Activated CD8-positive, alpha-beta memory T cell treated with anti-CD3 and anti-CD28 coated beads, Interleukin-2, amount 50 U/mL, for 1 hour (primary cell): ENCODE results near the gene TRIM67.
"Not testable (repeated sequence)": the region's sequence is repeated elsewhere in the genome, so short reads cannot be mapped to it uniquely, and the experiment has no call there.

Experiments
- DNase-seq: peaks from one replicate; pipeline ENCODE4 v3.0.0-alpha.2; 2020; ENCODE audit errors: extremely low read depth

TRIM67 gene

DNA sequence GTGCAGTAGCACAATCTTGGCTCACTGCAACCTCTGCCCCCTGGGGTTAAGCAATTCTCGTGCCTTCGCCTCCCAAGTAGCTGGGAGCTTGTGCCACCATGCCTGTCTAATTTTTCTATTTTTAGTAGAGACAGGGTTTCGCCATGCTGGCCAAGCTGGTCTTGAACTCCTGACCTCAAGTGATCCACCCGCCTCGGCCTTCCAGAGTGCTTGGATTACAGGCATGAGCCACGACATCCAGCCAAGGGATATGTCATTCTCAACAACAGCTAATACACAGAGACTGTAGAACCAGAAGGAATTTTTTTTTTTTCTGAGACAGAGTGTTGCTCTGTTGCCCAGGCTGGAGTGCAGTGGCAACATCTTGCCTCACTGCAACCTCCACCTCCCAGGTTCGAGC, 3.7 kb upstream of the TRIM67 start:
- DNase-seq: not testable (repeated sequence)

DNA sequence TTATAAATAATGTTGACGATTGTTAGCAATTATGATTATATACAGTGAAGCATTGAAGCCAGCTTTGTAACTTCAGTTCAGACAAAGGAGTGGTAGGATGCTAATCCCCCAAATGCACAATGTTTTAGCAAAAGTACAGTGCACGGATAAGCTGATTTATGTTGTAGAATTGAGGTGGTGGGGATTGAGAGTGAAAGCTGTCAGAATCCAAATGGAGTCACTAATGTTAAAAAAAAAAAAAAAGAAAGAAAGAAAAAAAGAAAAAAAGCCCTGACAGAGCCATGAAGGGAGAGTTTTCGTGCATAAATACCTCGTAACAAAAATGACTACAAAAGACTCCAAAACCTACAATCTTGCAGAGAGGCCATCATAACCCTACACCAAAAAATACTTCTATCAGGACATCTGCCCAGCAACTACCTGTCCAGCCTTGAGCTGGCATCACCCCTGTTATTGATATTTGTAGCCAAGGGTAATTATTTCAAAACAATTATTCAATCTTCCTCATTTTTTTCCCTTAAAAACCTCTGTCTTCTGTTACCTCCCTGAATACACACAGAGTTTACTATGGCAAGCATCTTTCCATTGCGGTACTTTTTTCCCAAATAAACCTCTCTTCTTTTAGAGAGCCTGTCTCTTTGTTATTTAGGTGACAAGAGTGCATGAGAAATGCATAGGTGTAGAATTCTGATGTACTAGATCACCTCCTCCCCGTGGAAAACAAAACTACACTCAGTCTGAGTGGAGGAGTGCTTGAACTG, 2.5 kb upstream of the TRIM67 start:
- no peak for DNase-seq

DNA sequence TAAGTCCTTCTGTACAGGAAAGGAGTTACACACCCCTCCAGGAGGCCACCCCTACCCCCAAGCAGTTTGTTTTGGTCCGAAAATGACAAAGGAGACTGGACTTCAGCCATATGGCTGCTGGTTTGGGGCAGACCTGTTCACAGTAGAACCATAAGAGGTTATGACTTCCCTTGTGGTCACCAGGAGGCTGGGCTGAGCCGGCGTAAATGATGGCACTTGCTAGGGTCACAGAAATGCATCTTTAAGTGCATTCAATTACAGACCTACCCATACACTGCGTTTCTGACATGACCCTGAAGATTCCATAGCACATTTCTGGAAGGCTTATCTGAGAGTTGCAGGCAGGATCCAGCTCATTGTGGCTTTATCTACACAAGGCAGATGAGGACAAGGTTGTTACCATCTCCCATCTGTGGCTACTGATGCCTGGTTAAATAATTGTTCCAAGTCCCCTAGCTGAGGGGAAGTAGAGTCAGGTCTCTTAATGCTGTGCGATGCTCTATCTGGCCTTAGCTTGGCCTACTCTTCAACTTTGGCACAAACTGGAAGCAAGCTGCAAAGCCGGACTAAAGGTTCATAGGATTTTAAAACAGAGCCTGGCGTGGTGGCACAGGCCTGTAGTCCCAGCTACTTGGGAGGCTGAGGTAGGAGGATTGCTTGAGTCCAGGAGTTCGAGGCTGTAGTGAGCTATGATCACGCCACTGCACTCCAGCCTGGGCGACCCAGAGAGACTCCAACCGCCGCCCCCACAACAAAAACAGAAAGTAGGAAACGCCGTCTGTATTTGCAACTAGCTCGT, 1.7 kb upstream of the TRIM67 start:
- DNase-seq: no peak

DNA sequence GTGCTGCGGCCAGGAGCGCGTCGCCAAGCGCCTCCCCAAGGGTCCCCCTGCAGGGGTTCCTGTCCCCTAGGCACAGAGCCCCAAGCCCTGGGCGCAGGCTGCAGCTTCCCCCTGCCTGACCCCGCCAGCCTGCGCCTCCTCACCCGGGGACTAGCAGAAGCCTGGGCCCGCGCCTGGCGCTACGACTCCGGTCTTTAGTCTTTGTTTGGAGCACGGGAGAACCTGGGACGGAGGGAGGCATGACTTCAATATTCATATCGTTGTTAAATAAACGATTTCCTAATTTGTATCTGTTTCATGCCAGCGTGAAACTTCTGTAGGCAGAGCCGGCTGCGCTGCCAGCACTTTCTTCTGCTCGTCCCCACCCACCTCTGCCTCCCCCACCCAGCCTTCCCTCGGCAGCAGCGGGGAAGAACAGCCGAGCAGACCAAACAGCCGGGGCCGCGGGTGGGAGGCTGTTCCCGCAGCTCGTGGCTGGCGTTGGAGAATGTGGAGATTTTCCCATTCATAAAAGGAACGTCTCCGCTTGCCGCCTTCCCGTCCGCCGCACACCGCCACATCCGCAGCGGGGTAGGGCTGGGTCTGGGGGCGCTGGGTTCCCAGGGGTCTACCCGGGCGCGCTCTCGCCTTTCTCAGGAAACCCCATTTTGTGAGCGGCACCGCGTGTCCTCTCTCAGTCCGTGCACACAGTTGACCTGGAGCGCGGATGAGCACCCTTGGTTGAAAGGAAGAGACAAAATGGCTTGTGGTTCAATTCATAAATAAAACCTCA, 777 bp upstream of the TRIM67 start:
- no peak for DNase-seq

DNA sequence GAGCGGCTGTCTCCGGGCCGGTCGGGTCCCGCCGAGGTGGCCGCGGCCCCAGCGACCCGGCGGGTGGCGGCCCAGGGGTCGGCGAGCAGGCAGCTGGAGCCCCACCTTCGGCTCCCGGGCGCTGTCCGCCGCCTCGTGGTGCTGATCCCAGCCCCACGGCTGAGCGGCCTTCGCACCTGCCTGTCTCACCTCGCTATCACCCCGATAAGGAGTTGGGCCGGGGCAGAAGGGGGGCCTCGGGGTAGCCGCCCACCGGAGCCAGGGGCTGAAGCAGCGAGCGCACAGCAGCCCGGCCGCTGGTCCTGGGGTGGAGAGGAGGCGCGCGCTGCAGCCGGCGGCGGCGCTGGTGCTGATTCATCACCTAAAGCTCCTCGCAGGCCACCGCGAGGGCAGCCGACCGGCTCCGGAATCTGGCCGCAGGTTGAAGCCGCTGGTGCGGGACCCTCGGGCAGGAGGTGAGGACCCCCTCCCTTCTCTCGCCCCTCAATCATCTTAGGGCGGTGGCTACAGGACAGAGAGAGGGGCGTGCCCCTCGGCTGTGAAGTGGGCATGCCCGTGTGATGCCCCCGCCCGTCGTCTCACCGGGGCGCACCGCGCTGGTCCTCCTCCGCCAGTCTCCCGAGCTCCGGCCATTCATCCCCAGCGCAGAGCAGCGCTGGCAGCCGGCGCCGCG, 575 bp downstream of the TRIM67 start:
- DNase-seq: no peak

DNA sequence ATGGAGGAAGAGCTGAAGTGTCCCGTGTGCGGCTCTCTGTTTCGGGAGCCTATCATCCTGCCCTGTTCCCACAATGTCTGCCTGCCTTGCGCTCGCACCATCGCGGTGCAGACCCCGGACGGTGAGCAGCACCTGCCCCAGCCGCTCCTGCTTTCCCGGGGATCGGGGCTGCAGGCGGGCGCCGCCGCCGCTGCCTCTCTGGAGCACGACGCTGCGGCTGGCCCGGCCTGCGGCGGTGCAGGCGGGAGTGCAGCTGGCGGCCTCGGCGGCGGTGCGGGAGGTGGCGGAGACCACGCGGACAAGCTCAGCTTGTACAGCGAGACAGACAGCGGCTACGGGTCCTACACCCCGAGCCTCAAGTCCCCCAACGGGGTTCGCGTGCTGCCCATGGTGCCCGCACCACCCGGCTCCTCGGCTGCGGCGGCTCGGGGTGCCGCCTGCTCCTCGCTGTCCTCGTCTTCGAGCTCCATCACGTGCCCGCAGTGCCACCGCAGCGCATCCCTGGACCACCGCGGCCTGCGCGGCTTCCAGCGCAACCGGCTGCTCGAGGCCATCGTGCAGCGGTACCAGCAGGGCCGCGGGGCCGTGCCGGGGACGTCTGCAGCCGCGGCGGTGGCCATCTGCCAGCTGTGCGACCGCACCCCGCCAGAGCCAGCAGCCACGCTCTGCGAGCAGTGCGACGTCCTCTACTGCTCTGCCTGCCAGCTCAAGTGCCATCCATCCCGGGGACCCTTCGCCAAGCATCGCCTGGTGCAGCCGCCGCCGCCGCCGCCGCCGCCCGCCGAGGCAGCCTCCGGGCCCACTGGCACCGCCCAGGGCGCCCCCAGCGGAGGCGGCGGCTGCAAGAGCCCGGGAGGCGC, 1.3 kb downstream of the TRIM67 start:
- DNase-seq: no peak

DNA sequence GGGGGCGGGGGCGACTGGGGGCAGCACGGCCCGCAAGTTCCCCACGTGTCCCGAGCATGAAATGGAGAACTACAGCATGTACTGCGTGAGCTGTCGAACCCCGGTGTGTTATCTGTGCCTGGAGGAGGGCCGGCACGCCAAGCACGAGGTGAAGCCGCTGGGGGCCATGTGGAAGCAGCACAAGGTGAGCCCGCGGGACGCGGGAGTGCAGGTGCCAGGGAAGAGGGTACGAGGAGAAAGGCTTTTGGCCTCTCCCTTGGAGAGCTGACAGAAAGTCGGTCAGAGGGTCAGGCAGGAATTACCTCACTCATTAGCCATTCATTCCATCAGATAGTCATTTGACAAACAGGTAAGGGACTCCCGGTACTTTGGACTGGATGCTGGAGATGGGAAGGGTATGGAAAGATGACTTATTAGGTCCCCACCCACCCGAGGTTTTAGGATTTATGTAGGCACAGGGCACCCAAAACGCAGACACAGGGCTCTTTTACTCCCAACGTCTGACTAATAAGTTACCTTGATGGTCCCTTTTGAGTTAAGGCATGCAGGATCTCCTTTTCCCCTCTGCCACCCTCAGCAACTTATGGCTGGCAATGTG, 2.1 kb downstream of the TRIM67 start:
- DNase-seq: no peak

DNA sequence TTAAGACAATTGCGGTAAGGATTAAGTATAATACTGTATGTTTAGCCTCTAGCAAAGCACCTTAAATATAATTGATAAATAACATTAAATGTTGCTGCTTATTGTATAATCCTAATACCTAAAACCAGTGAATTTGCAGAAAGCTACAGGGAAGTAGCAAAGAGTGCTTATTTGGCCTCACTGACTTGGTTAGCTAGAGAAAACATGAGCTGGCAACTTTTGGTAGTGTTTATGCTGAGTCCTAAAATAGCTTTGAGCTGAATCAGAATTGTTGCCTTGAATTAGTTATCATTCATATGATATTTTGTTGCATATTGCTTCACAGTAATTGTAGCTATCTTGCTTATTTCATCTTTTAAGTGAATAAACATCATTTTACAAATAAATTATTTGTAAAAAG, 3.5 kb downstream of the TRIM67 start:
- no peak for DNase-seq

DNA sequence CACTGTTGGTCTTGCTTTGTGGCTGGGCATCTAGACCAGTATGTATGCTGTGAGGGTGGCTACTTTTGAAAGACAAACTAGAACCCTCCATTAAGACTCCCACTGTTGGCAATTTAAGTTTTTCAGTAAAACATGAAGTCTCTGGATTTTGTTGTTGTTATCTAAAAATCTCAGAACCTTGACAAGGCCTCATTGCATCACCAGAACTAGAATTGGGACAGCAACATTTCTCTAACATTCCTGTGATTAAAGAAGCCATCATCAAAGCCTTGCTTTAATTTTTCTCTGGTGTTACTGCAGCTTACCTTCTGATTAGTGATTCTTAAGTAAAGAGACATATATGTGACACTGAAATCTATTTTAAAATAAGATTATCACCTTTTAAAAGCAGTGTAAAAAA, 4.5 kb downstream of the TRIM67 start:
- DNase-seq: no peak

DNA sequence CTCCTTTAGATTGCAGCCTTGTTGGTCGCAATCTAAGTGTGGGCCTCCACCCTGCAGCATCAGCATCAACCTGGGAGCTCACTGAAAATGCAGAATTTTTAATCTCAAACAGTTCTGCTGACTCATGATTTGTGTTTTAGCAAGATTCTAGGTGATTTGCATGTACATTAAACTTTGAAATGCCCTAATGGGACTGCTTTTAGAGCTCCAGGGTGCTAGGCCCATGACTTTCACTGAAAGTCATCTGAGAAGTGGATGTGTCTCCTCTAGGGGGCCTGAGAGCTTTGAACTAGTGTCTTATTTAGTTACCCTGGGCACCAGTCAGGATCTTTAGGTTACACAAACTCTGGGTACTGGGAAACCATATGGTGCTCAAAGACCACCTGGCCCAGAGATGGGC, 9.0 kb downstream of the TRIM67 start:
- no peak for DNase-seq

DNA sequence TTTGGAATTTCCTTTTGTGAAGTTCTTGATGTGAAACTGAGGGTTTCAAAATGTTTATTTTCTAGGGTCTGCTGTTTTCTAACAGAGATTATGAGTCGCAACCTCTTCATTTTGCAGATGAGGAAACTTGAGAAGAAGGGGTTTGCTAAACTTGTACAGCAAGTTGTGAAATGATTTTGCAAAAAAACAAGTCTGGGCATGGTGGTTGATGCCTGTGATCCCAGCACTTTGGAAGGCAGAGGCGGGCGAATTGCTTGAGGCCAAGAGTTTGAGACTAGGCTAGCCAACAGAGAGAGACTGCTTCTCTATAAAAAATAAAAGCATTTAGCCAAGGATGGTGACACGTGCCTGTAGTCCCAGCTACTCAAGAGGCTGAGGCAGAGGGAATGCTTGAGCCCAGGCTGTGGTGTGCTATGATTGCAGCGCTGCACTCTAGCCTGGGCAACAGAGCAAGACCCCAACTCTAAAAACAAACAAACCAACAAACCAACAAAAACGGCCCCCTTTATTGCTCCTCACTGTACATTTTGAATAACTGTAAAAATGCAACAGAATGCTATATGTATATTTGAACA, 9.9 kb downstream of the TRIM67 start:
- no peak for DNase-seq

DNA sequence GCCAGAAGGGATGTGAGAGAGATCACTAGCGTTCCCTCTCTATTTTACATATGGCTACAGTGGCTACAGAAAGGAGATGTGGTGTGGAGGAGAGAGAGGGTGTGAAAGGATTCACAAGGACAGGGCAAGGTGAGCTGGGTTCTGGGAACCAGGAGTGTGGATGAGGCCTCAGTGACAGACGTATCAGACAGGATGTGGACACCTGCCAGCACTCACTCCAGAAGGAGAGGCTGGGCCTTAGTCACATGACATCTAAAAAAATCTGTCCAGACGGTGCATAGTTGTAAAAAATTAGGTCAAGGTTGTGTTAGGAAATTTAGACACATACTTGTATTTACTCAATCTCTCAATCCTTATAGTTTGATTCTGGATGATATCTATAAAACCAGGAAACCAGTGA, 10.6 kb downstream of the TRIM67 start:
- no peak for DNase-seq

DNA sequence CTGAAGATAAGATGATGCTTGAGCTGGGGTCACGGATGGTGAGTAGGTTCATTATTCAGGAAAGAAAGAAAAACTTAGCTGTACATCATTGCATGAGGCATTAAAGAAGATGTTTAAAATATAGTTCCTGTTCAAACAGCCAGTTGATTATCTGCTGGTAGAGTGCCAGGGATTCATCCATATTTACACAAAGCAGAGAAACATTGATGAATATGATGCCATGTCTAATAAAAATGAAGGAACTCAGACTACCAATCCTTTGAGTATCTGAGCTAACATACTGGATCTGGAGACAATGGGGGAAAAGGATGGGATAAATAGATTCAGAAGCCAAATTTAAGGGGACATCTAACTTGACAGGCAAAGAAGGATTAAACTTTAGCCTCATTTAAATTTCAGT, 14.6 kb downstream of the TRIM67 start:
- no peak for DNase-seq

DNA sequence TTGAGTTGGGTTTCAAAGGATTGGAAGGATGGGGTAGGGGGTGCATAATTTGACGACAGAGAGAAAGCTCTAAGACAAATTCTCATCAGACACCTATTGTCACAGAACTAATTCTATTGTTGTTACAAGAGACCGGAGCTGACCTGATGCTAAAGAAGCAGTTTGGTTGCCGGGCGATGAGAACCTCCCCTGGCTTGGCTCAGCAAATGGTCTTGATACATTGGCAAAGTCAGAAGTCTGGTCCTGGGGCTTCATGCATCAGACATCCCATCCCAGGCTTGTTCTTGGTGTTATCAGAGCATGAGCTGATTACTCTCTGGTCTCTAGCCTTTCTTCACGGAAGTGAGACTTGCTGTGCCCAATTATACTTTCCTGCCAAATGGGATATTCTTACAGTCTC, 15.4 kb downstream of the TRIM67 start:
- DNase-seq: no peak

DNA sequence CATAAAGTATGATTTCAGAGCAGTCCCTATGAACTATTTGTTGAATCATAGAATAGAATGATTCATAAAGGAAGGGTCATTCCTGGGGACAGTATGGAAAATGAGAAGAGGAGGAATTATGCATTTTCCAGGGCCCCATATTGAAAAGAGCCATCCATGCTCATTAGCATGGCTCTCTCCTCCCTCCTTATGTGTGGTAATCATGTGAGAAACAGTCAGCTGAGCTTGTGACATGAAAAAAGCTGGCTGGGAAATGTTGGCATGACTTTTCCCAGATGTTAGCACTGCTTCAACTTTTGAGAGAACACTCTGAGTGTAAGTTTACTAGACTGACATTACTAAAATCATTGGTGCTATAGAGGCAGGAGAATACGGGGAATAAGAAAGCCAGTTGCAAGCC, 16.1 kb downstream of the TRIM67 start:
- no peak for DNase-seq

DNA sequence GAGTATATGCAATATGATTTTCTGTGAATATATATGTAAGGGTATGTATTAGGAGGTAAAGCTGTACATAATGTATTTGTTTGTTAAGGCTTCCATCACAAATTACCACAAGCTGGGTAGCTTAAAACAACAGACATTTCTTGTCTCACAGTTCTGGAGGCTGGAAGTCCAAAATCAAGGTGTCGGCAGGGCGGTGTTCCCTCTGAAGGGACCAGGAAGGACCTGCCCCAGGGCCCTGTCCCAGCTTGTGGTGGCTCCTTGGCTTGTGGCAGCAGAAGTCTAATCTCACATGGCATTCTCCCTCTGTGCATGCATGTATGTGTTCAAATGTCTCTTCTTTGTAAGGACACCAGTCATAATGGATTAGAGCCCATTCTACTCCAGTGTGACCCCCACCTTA, 17.1 kb downstream of the TRIM67 start:
- no peak for DNase-seq

DNA sequence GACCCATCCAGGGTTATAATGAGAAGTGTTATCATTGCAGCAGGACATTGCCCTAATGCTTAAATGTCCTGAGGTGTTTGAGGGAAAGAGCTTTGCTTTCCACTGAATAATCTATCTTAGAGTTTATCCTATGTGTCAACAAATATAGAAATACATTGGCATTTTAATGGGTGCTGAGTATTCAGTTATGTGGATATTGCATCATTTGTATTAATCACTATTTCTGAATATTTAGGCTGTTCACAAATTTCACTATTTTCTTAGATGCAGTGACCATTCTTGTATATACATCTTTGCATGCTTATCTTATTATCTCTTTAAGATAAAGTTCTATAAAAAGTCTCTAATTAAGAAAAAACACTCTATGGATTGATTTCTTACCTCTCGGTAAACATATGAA, 18.2 kb downstream of the TRIM67 start:
- no peak for DNase-seq

DNA sequence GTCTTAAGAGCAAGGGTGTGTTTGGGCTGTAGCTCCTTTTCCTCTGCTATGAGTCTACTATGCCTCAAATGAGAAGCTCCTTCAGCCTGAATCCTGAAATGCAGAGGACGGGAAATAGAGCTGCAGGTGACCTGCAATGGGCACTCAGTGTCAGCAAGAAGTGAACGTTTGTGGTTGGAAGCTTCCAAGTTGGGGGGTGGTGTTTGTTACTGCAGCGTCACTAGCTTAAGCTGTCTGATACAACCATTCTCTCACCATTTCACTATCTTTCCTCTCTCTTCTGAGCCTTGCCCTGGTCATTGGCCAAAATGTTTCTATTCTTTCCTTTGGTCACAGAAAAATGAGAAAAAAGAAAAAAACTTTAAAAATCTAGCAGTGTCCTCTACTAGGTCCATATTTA, 19.4 kb downstream of the TRIM67 start:
- DNase-seq: no peak

DNA sequence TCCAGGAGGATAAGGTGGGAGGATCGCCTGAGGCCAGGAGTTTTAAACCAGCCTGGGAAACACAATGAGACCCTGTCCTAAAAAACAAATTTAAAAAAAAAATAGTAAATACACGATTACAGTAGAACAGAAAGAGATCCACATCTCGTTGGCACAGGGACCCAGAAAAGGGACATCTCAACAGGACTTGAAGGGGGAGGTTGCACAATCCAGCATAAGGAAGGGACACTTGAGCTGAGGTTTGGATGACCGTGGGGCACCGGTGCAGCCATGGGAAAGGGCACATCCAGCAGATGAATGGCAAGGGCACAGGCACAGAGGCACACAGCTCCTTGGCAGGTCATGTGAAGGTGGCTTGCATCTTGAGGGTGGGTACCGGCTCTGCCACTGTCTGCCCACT, 20.5 kb downstream of the TRIM67 start:
- no peak for DNase-seq
